NOMO-1 treated with dmso at 0.1 percent for 144 hours (cell line): ENCODE results near the gene PDE4D.
A peak's percentile ranks its signal among the peaks of the same experiment; 100 is the strongest.

Experiments
- DNase-seq: peaks from one replicate; lab custom pipeline; 2025; ENCODE audit not compliant: unreplicated experiment; lab: John Stamatoyannopoulos, UW

PDE4D gene

DNA sequence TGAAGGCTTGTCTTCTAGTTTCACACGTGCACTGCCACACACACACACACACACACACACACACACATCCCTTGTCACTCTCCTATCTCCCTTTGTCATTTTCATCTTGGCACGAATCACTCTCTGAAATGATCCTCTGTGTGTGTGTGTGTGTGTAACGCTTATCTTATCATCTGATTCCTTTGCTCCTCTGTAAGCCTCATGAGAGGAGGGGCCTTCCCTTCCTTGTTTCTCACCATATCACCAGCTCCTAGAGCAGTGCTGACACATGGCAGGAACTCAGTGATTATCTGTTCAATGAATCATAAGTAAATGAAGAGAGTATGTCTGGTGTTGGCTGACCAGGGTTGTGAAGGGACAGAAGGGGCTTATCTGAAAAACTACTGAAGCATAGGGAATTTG is 53.3 kb downstream of the PDE4D start:
- no peak for DNase-seq

DNA sequence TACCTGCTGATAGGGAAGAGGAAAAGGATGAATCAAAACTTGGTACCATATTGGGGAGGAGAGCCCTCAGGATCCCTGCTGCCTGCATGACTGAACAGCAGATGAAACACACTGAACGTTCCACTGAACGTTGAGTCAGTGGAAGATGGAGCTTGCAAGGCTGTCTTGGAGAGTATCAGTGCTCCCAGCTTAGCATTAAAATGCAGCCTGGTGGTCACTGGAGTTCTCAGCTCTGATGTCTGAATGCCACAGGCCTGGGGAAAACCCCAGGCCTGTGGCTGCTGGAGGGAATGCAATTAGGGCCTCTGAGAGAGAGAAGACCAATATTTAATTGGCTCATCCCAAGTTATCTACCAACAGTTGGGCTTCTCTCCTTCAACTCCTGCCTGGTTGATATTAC is 54.5 kb downstream of the PDE4D start:
- no peak for DNase-seq

DNA sequence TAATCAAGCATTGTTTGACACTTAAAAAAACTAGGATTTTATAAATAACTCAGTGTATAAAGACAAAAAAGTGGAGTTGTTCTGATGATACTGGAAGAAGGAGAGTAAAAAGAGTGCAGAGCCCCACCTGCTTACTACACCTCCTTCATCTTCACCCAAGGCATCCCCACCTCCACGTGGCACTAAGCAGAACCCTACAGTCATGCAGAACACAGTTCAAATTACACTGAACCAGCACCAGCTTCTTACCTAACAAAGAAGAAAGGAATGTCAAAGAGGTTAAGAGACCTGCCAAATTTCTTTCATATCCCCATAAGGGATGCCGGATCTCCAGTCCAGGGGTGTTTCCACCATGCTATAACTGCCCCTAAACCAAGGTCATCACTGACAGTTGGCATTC is 55.5 kb downstream of the PDE4D start:
- no peak for DNase-seq

DNA sequence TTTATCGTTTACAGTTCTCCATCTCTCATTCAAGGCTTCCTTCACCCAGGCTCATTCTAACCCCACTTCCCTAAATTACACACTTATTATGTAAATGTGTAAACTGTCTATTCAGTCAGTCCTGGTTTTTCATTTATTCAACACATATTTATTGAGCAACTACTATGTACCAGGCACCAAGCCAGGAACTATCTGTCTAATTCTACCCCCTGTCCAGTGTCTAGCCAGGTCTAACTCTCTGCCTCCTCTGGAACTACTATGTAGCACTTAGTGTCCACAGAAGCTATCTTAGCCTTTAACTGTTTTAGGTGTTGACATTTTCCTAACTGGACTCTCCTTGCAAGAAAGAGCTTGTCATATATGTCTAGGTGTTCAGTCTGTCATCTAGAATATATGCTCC is 56.5 kb downstream of the PDE4D start:
- DNase-seq = no peak

DNA sequence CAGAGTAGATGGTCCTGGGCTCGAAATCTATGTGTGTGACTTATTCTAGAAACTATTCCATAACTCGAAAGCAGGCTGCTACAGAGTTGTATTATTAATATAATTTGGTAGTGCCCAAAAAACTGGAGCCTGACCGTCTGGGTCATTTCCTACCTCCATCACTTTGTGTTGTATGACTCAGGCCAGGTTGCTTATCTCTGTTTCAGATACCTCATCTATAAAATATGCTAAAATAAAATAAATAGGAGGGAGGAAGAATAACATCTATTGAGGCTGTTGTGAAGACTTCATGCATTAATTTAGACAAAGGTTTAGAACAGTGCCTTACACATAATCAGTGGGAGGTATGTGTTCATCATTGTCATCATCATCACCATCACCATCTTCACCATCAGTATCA is 57.7 kb downstream of the PDE4D start:
- DNase-seq = no peak

DNA sequence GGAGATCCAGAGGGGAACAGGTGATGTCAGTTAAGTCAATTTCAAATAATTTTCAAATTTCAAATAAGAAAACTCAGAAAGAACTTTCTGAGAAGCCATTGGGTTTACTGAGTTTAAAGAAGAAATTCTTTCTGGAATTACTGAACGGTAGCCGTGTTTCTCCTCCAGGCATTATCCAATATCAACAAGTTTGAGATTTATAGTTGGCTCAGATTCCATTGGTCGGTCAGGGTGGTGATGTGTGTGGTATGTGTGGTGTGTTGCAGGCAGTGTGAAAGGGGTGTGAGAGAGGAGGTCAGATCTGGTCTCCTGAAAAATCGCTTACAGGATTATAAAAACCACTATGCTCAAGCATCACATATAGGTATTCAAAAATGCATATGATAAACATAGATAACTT is 60.1 kb downstream of the PDE4D start:
- no peak for DNase-seq

DNA sequence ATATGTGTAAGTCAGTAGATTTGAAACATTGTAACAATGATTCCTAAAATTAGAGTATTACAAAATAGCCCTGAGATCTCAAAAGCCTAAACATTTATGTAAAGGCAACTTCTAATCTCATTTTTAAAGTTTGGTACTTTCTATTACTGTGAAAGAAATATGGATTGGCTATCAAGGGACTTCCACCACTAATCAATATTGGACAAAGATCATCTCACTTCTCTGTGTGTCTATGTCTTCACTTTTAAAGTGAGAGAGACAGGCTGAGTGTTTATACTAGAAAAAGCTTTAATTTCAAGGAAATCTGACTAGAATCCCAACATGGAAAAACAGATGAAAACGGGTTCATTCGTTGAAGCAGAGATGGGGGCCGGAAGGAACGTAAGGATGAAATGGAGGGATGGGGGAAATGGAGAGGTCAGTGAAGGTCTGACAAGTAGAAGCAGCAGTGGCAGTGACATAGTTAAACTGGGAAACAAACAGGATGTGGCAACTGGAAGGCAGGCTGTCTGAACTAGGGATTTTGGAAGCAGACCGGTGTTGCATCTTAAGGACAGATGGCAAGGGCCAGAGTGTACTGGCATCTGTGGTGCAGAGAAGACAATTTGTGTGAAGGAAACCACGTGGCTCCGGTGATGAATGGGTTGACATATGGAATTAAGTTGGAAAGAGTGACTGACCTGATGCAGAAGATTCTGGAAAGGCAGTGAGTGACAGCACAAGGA is 60.8 kb downstream of the PDE4D start:
- DNase-seq = no peak

DNA sequence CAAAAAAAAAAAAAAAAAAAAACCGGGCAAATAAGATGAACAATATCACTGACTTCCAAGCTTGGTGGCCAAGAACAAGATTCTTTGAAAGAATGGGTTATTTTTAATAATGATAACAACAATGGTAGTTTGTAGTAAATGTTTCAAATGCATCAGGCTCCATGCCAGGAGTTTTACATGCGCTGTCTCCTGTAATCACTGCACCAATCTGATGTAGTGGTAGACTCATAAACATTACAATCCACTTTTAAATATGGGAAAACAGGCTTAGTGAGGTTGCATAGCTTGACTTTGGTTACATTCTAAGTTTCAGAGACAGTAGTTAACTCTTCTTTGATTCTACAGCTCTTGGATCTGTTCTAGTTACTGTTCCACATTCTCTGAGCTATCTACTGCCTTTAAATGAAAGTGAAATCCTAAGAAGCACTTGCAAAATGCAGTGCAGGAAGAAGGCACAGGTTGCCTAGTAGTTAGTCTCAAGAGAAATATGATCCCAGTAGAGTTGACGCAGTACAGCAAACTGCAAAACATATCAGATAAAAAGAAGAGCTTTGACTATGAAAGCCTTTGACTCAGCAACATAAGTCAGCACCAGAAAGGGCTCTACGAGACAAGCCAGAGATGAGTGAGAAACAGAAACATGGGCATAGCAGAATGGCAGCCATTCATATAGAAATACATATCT is 62.1 kb downstream of the PDE4D start:
- DNase-seq = no peak

DNA sequence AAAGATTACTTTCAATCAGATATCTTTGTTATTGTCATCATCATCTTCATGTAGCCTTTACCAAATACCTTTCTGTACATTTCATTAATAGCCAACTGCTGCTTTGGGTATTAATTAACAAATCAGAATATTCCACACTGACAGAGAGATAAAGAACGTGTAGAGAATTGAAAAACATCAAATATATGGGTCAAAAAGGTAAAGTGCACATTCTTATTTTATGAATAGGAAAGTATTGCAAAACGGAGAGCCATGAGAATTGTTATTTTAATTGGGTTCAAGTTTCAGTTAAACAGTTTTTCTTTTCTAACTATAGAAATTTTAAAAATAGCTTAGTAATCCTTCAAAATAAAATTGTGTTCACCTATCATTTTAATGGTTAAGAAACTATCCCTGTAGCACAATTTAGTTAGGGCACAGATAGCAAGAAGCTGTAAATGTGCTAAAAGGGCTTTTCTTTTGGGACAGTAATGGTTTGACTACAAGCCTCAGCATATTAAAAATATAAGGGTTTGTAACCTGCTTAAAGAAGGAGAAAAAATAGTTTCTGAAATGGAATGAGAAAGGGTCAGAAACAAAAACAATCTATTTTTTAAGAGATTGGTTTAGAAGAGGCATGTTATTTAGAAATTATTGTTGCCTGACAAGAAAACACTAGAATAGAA is 62.9 kb downstream of the PDE4D start:
- no peak for DNase-seq

DNA sequence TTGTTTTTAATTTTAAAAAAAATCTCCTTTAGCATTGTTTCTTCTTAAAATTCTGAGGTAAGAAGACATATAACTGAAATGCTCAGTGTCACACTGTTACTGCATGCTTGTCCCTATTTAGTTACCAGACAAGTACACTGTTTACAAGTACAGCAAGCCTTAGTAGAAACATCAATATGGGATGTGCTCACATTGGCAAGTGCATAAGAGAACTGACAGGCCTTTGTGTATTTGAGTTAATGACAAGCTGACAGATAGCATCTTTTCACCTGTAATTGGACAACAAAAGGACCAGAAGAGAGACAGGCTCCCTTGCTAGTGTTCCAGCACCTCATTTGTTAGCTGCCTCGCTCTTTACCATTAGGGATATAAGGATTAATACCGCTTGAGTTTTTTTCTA is 63.6 kb downstream of the PDE4D start:
- no peak for DNase-seq

DNA sequence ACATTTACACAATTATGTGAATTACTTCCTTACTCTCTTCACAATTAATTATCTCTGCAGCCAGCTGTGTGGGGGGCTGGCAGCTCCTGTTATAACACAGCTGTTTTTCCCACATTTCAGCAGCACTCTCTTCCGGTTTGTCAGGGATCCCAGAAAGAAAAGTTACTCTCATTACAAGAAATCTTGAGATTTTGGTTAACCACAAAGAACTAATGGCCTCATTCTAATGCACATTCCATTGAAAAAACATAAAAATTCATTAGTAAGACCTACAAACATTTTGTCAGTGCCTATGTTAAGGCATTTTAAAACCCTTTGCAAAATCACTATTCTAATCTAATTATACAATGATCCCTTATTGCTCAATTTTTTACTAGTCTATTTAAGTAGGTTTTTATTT is 64.1 kb downstream of the PDE4D start:
- no peak for DNase-seq

DNA sequence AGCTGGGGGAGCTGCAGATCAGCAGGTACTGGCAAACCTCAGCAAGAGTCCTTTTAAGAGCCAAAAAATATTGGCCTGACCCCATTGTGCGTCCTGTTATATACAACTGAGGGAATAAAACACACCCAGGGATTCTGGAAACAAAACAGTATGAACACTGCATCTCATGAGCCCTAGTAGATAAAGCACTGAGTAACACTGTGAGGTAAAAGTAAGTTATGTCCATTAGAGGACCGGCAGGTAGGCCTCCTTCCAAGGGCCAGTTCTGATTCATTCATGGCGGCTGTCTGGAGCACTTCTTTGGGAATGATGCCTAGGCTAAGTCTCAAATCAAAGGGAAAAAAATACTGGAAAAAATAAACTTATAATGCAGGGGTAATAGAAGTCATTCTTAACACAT is 64.9 kb downstream of the PDE4D start:
- no peak for DNase-seq

DNA sequence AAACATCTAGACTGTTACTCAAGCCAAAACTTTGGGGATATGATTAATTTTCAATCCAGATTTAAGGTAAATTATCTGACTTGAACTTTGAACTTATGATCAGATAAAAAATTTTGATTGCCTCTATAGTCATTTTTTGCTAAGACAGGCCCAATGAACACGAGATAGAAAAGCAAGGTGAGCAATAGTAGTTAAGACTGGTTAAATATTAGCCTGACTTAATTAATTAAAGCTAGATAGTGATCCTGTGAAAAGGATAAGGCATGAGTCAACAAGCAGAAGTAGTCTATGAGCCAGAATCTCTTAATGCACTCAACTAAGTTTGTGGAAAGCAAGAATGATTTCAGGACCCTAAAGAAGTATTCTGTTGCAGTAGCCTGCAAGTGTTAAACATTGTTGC is 66.5 kb downstream of the PDE4D start:
- DNase-seq = no peak

DNA sequence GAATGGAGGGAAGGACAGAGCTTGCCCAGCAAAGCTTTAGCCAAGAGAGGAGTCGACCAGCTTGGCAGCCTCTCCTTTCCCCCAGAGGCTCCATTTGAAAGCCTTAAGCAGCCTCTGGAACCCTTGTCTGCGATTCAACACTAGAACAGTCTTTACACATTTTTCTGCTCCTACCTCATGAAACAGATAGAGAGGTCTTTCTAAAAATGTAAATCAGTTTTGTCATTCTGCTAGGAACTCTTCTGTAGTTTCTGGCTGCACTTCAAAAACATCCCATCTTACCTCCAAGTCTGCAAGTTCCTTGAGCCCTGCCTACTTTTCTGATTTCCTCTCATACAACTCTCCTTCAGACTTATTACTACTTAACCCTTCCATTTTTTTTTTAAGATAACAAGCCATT is 70.1 kb downstream of the PDE4D start:
- no peak for DNase-seq

DNA sequence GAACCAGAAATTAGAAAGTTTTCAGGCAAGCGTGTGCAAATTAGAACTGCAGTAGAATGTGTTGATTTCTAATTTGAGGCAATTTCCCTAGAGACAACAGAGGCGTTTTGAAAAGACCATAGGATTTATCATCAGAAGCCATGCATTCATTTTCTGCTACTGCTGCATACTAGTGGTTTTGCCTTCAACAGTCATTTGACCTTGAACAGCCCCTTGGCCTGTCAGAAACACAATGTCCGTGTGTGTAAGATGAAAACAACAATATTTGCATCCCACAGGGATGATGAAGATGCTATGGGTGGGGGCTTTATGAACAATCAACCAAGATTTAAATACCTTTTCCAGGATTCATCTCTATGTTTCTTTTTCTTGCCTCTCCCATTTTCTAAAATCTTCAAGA is 73.7 kb downstream of the PDE4D start:
- no peak for DNase-seq

DNA sequence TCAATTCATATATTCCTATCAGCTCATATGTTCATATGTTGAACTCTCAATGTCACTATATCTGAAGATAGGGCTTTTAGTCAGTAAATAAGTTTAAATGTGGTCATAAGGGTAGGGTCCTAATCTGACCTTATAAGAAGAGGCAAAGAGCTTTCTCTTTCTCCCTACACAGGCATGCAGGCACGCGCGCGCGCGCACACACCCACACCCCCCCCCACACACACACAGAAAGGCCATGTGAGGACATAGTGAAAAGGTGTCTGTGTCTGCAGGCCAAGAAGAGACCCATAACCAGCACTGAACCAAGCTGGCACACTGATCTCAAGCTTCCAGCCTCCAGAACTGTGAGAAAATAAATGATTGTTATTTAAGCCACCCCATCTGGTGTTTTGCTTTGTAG is 76.0 kb downstream of the PDE4D start:
- no peak for DNase-seq

DNA sequence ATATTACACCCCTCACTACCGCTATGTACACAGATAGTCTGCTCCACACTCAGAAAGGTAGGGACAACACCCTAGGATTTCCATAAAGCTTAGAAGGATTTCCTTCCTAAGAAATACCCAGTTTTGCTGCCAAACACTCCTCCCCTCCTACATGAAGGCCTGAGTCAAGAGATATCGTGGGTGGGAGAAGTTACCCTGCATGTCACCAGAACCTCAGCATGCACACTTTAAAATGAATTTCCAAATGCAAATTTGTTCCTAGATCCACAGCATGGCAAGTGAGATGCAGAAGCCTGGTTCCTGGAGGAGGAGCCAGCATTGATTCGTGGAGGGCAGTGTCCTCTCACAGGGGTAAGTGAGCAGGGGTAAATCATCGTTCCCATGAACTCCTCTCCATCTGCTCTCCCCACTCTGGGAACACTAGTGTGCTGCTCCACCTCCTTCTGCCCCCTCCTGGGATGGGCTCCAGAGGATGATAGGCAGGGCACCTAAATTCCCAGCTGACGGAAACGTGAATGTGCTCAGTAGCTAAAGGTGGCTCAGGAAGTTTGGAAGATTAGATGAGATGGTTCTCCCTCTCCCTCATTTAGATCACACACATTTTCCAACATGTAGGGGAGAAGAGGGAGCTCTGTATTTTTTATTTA is 76.7 kb downstream of the PDE4D start:
- no peak for DNase-seq

DNA sequence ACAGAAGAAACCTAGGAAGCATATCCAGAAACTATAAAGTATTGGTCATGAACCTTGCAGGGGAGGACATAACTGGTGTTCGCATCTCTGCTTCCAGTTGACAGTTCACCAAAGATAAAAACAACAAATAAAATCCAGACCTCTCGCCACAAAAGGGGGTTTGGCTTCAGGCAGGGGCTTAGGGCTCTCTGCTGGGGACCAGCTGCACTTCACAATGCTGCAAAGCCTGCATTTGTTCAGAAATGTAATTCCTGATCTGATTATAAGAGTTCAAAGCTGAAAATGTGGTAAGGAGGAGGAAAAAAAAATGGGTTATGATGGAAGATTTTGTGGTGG is 79.0 kb downstream of the PDE4D start:
- DNase-seq = no peak

DNA sequence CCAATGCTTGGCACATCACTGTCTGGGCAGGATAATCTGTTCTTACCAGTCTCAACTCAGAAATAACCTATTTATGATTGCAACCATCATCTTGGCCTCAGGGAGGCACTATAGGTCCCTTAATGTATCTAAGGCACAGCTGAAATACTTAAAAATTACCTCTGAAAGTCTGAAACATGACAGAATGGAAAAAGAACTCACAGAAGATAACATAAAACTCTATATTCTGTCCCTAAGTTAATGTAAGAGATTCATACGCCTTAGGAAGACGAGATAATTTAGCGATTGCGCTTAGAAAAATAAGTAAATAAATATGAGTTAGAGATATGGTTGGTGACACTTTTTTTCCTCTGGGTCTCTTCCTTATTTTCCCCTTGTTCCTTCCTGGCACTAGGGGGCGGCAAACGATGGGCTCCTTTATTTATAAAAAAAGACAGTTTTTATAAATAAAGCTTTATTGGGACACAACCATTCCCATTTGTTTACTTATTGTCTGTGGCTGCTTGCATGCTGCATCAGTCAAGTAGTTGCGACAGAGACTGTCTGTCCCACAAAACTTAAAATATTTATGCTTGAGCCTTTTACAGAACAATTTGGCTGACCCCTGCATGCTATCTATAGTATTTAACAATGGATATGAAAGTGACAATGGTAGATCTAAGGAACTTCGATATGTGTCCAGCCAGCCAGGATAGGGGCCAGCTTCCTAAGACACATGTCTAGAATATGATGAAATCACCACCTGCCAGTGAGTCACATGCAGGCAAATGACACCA is 79.6 kb downstream of the PDE4D start:
- peak; percentile 66 for DNase-seq

DNA sequence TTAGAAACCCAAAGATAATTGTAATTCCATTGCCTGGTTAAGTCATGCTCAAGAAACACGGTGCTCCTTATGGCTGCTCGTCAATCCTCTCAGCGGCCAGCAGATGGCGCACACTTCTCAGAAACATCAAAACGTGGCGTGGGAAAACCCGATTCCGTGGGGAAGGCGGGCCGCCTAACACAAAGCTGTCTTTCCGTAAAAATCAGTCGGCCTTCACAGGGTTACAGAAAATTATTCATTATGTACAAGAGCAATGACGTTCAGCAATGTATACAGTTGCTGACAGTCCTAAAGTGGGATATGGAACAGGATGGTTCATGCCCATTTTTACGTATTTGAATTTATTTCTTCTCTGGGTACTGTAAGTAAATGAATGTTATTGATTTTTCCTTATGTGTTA is 83.5 kb downstream of the PDE4D start:
- DNase-seq = no peak

DNA sequence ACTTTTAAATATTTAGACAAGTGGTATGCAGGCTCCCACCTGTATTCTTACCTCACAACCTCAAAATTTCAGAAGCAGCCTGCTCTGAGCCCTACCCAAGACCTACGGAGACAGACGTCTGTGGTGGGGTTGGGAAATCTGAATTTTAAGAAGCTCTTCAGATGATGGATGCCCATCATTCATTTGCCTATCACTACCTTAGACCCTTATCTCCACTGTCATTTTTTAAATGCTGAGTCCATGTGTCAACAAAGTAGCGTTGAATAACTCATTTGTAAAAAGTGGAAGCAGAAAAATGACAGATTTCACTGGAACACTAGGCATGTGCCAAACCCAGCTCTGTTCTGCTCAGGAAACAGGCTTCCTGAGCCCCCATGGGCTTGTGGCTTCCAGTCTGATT is 85.7 kb downstream of the PDE4D start:
- DNase-seq = no peak
